GM21723 (cell line): ENCODE results near the gene MAD1L1.
"Not testable (repeated sequence)": the region's sequence is repeated elsewhere in the genome, so short reads cannot be mapped to it uniquely, and the experiment has no call there.

Experiments used
- ATAC-seq: cut with Tn5 transposase; IDR thresholded peaks from one replicate; pipeline ENCODE4 v1.9.1; 2021; ENCODE audit warnings: mild to moderate bottlenecking, moderate library complexity; ENCODE audit not compliant: unreplicated experiment

MAD1L1 gene

GRCh38 chr7:1978656-1979590, 253.8 kb downstream of the MAD1L1 start:
- no peak for ATAC-seq

GRCh38 chr7:1977876-1978441, 254.8 kb downstream of the MAD1L1 start:
- ATAC-seq: no peak

- ATAC-seq: no peak
Measured at GRCh38 chr7:1977059-1977875, 255.5 kb downstream of the MAD1L1 start.

GRCh38 chr7:1976521-1976920, 256.2 kb downstream of the MAD1L1 start:
- not testable (repeated sequence) for ATAC-seq

GRCh38 chr7:1975581-1975980, 257.2 kb downstream of the MAD1L1 start:
- no peak for ATAC-seq

GRCh38 chr7:1975179-1975578, 257.6 kb downstream of the MAD1L1 start:
- ATAC-seq: no peak

- no peak for ATAC-seq
Measured at GRCh38 chr7:1974290-1975101, 258.2 kb downstream of the MAD1L1 start.

- ATAC-seq: no peak
Measured at GRCh38 chr7:1973321-1974251, 259.2 kb downstream of the MAD1L1 start.

GRCh38 chr7:1972744-1973143, 260.0 kb downstream of the MAD1L1 start:
- no peak for ATAC-seq

GRCh38 chr7:1971946-1972654, 260.6 kb downstream of the MAD1L1 start:
- no peak for ATAC-seq

GRCh38 chr7:1970895-1971294, 261.9 kb downstream of the MAD1L1 start:
- ATAC-seq: no peak

GRCh38 chr7:1970285-1970660, 262.5 kb downstream of the MAD1L1 start:
- not testable (repeated sequence) for ATAC-seq

- ATAC-seq: no peak
Measured at GRCh38 chr7:1969459-1970284, 263.1 kb downstream of the MAD1L1 start.

GRCh38 chr7:1968397-1969111, 264.2 kb downstream of the MAD1L1 start:
- no peak for ATAC-seq

GRCh38 chr7:1967512-1968396, 265.0 kb downstream of the MAD1L1 start:
- no peak for ATAC-seq

GRCh38 chr7:1966631-1967200, 266.0 kb downstream of the MAD1L1 start:
- no peak for ATAC-seq
